ENCODE data around the gene C1QB. TPM values are rescaled to one million over a fixed set of nuclear protein-coding genes. Genes with fewer than 3 reads are reported as not detected.

C1QB gene
- total RNA-seq, 1 donor from 2014 or later: 454 TPM

GRCh38 chr1:22626237-22627157 lies 26.5 kb upstream of the C1QB start:
- H3K4me3 ChIP-seq: no peak overlapping the region
- no peaks in the 10 kb centered on the region for H3K36me3 ChIP-seq
- no peak for TF ChIP-seq CTCF (IDR thresholded peaks at IDR 0.05)
- DNase-seq (ENCODE audit: low spot score in 2 of 2): no peak
- peaks cover 3% of the 10 kb centered on the region for H3K27me3 ChIP-seq
- intact Hi-C loops (cut with DNase I): no loop called here
- no peak overlapping the region for H3K27ac ChIP-seq
- no peaks in the 10 kb centered on the region for H3K4me1 ChIP-seq
- H3K9me3 ChIP-seq: no peaks in the 10 kb centered on the region

GRCh38 chr1:22627331-22627730 lies 25.7 kb upstream of the C1QB start:
- Histone ChIP-seq H3K27ac (no peak overlapping the region), H3K4me1 (no peaks in the 10 kb centered on the region), H3K36me3 (no peaks in the 10 kb centered on the region), H3K27me3 (peaks cover 3% of the 10 kb centered on the region), H3K9me3 (no peaks in the 10 kb centered on the region), H3K4me3 (no peak overlapping the region)
- no peak for DNase-seq (ENCODE audit: low spot score in 2 of 2)
- TF ChIP-seq CTCF (IDR thresholded peaks at IDR 0.05): no peak
- intact Hi-C loops (cut with DNase I): no loop called here

GRCh38 chr1:22628698-22629444 lies 24.2 kb upstream of the C1QB start:
- Histone ChIP-seq H3K4me3 (no peak overlapping the region), H3K4me1 (no peaks in the 10 kb centered on the region), H3K27ac (no peak overlapping the region), H3K36me3 (no peaks in the 10 kb centered on the region), H3K27me3 (peaks cover 3% of the 10 kb centered on the region), H3K9me3 (no peaks in the 10 kb centered on the region)
- DNase-seq (ENCODE audit: low spot score in 2 of 2): no peak
- intact Hi-C loops (cut with DNase I): no loop called here
- no peak for TF ChIP-seq CTCF (IDR thresholded peaks at IDR 0.05)

GRCh38 chr1:22629886-22630285 lies 23.1 kb upstream of the C1QB start:
- no peak for TF ChIP-seq CTCF (IDR thresholded peaks at IDR 0.05)
- DNase-seq (ENCODE audit: low spot score in 2 of 2): no peak
- H3K27ac ChIP-seq: no peak overlapping the region
- intact Hi-C loops (cut with DNase I): no loop called here
- H3K9me3 ChIP-seq: no peaks in the 10 kb centered on the region
- no peaks in the 10 kb centered on the region for H3K27me3 ChIP-seq
- no peaks in the 10 kb centered on the region for H3K4me1 ChIP-seq
- H3K4me3 ChIP-seq: no peak overlapping the region
- no peaks in the 10 kb centered on the region for H3K36me3 ChIP-seq

GRCh38 chr1:22633697-22634463 lies 19.2 kb upstream of the C1QB start:
- DNase-seq (ENCODE audit: low spot score in 2 of 2): no peak
- H3K27me3 ChIP-seq: no peaks in the 10 kb centered on the region
- H3K27ac ChIP-seq: no peak overlapping the region
- H3K9me3 ChIP-seq: no peaks in the 10 kb centered on the region
- no peaks in the 10 kb centered on the region for H3K4me1 ChIP-seq
- H3K4me3 ChIP-seq: no peak overlapping the region
- H3K36me3 ChIP-seq: no peaks in the 10 kb centered on the region
- intact Hi-C loops (cut with DNase I): no loop called here
- TF ChIP-seq CTCF (IDR thresholded peaks at IDR 0.05): no peak

Measured in ascending aorta (tissue), 2 donors.